ENCODE results near the gene ASB18.

DNA sequence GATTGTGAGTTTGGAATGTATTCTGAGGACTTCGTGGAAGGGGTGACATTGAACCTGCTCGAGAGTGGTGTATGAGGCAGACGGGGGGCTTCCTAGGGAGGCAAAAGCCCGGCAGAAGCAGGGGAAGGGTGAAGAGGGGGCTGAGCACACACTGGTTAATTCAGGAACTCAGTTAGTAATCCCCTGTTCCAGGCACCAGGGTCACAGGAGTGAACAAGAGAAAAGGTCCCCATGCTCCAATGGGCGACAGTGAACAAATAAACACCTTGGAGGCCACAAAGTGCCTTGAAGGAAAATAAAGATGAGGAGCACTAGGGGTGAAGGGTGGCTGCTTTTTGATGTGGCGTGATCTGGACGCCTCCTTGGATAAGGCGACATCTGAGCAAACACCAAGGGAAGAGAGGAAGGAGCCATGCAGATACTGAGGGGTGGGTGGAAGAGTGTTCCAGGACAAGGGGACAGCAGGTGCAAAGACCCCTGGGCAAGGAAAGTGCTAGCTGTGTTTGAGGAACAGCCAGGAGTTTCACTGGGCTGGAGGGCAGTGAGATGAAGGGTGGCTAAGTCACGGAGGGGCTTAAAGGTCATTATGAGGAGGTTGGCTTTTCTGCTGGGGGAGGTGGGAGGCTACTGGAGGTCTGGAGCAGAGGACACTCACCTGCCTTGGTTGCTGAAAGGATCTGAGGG, 26.7 kb upstream of the ASB18 start:
- TF ChIP-seq POLR2A (IDR thresholded peaks at IDR 0.05; ENCODE audit: low read depth, low read length) (no peak), CTCF (conservative IDR thresholded peaks at IDR 0.05; ENCODE audit: low read depth, low read length) (no peak), CEBPB (IDR thresholded peaks at IDR 0.05; ENCODE audit: low read depth, low read length) (no peak), RAD21 (IDR thresholded peaks at IDR 0.05; ENCODE audit: low read length) (no peak), MAFK (IDR thresholded peaks at IDR 0.05; ENCODE audit: low read depth, low read length) (no peak), ELK1 (IDR thresholded peaks at IDR 0.05; ENCODE audit: borderline replicate concordance, low read depth, low read length) (no peak), SMC3 (IDR thresholded peaks at IDR 0.05; ENCODE audit: low read depth, low read length) (no peak)
